ENCODE results near the gene PDE7B. TPM values are rescaled to one million over a fixed set of nuclear protein-coding genes. Genes with fewer than 3 reads are reported as not detected.

The PDE7B gene
- total and polyA plus RNA-seq, 2 of the 4 experiments (the other 2 are of a cell fraction): 7.8 to 12.4 TPM

- ATAC-seq (ENCODE audit: low read depth) (no peak), DNase-seq (no peak)
- no peak overlapping the region for H2AK5ac ChIP-seq (ENCODE audit: low read depth, low read length)
- intact Hi-C loops (cut with micrococcal nuclease): no loop called here
- CTCF ChIA-PET: no interaction called here
- no peak overlapping the region for H2BK15ac ChIP-seq (ENCODE audit: low read depth, low read length)
- no peak overlapping the region for H3K23ac ChIP-seq (ENCODE audit: low read depth, low read length)
- no peaks in the 10 kb centered on the region for H3K9me3 ChIP-seq (ENCODE audit: control insufficient read depth, insufficient read depth, low read length)
- WGBS, 2 experiments (ENCODE audit: extremely low coverage in 2 of 2, insufficient read length in 1 of 2): no CpG with 5 or more reads among the region's 1 CpG
- H2AK9ac ChIP-seq (replicated peaks; ENCODE audit: low read depth, low read length, poor library complexity): no peak overlapping the region
- no peaks in the 10 kb centered on the region for H4K20me1 ChIP-seq (ENCODE audit: insufficient read depth, low read length)
- no peak overlapping the region for H3K18ac ChIP-seq (ENCODE audit: low read depth, low read length)
- in situ Hi-C loops (cut with MboI; ENCODE audit: low sequenced_read_pairs): no loop called here
- H4K8ac ChIP-seq (ENCODE audit: low read depth in 2 of 2, low read length in 2 of 2): no peak overlapping the region
- peaks cover 24 to 42% of the 10 kb centered on the region in 2 experiments for H3K79me1 ChIP-seq (ENCODE audit: low read depth in 1 of 2, low read length in 2 of 2)
- no peak overlapping the region for H2BK120ac ChIP-seq (ENCODE audit: low read depth, low read length)
- no peak overlapping the region for H3K56ac ChIP-seq (ENCODE audit: extremely low read depth, insufficient read depth, low read length)
- no peak overlapping the region for H2AFZ ChIP-seq (replicated peaks; ENCODE audit: low read length, poor library complexity)
- peaks cover 1% of the 10 kb centered on the region for H3K36me3 ChIP-seq (ENCODE audit: control insufficient read depth, insufficient read depth, low read length)
- H3K4me1 ChIP-seq (ENCODE audit: control insufficient read depth, insufficient read depth, low read length): peaks cover 13% of the 10 kb centered on the region
- H3K9me1 ChIP-seq (ENCODE audit: insufficient read depth, low read length): no peaks in the 10 kb centered on the region
- H4K91ac ChIP-seq (ENCODE audit: insufficient read depth, low read depth, low read length): no peak overlapping the region
- no peaks in the 10 kb centered on the region for H3K27me3 ChIP-seq (ENCODE audit: control insufficient read depth, insufficient read depth, low read length)
- no TSS peak for BruUV-seq (replicated peaks)
- H3K4ac ChIP-seq (ENCODE audit: low read depth, low read length): no peak overlapping the region
- H4K5ac ChIP-seq (ENCODE audit: low read depth, low read length): no peak overlapping the region
- dilution Hi-C loops (cut with HindIII; ENCODE audit: low sequenced_read_pairs, unreplicated experiment): no loop called here
- H3K27ac ChIP-seq (ENCODE audit: insufficient read depth, low read length): no peak overlapping the region
- H3K14ac ChIP-seq (replicated peaks; ENCODE audit: low read depth, low read length): no peak overlapping the region
- H3K4me2 ChIP-seq (ENCODE audit: low read depth, low read length): no peak overlapping the region
- no peak overlapping the region for H2BK20ac ChIP-seq (ENCODE audit: low read depth, low read length)
- no peak overlapping the region for H3K4me3 ChIP-seq (ENCODE audit: insufficient read depth, low read depth, low read length)
- H3K9ac ChIP-seq (ENCODE audit: low read depth, low read length): no peak overlapping the region
- H2BK5ac ChIP-seq (ENCODE audit: low read depth, low read length, poor library complexity, severe bottlenecking): no peak overlapping the region
- POLR2A ChIA-PET (ENCODE audit: unreplicated experiment): no interaction called here
- TF ChIP-seq ELK1 (IDR thresholded peaks at IDR 0.05; ENCODE audit: borderline replicate concordance, low read depth, low read length) (no peak), CEBPB (IDR thresholded peaks at IDR 0.05; ENCODE audit: low read depth, low read length) (no peak), CTCF (conservative IDR thresholded peaks at IDR 0.05; ENCODE audit: low read depth, low read length) (no peak), RFX5 (IDR thresholded peaks at IDR 0.05; ENCODE audit: low read depth, low read length) (no peak), POLR2A (IDR thresholded peaks at IDR 0.05; ENCODE audit: low read depth, low read length) (no peak)
These were observed 35.6 kb downstream of the PDE7B start for GRCh38 chr6:135887069-135887468.
